GM21717 (cell line): ENCODE results near the gene TRIO.

Source experiments
- ATAC-seq: cut with Tn5 transposase; IDR thresholded peaks from one replicate; pipeline ENCODE4 v1.9.1; 2021; ENCODE audit warnings: mild to moderate bottlenecking, moderate library complexity; ENCODE audit not compliant: unreplicated experiment

Gene TRIO

GRCh38 chr5:14122089-14122488 is 21.1 kb upstream of the TRIO start:
- no peak for ATAC-seq

DNA sequence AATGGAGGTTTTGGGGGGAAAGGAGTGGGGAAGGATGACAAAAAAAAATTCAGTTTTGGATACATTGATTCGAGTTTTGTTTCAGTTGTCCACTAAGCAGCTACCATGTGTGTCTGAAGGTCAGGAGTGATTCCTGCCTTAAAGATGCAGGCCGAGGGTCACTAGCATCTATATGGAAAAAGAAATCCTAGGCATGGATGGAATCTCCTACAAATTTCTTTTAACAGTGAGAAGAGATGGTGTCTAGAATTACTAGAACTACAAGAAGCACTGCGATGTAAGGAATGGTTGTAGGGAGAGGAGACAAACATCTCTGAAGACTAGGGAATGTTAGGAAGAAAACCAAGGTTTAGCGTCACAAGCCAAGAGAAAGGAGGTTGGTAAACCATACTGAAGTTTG is 19.6 kb upstream of the TRIO start:
- no peak for ATAC-seq

DNA sequence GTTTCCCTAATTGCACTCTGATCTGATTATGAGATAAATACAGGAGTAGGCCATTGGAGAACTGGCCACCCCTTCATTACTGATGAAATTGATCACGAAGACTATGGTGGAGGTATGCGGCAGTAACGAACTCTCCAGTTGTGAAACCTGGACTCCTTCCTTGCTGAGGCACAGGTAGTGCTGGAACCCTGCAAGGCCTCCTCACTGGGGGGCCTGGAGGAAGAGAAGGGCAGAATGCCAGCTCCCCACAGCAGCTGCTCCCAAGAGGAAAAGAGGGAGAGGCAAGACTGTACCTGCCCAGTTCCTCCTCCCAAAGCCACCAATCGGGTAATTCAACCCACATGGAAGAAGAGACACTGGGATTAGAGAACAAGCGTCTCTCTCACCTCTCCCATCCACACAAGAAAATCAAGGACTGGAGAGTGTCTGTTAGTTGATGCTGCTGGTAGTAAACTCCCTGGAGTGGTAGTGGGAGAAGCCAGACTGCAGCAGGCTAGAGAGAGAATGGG is 19.1 kb upstream of the TRIO start:
- no peak for ATAC-seq

DNA sequence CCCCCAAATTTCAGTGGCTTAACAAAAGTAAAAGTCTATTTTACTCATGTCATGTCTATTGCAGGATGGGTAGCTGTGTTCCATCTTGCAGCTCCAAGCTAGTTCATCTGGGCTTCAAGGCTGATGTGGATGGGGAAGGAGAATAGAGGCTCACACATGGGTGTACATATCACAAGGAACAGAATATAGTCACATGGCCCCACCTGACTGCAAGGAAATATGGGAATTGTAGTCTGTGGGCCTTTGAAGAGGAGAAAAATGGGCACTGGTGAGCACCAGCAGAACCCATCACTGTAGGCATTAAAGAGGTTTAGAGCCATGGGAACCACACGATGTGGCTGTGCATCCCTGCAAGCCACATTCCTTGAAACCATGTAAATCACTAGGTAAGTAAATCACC is 17.9 kb upstream of the TRIO start:
- ATAC-seq: no peak

DNA sequence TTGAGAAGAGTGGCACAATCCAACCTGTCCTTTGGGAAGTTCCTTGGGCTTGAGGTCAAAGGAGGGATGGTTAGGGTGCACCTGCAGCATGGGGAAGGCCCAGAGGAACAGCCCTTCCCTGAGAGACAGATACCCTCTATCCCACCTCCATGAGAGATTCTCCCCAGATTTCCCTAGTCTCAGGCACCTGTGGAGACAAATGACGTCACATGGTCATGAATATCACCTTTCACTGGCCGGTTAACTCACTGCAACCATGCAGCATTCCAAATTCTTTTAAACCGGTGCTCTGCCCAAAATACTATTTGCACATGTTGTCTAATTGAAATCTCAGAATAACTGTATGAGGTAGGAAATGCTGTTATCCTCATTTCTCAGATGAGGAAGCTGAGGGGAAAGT is 15.6 kb upstream of the TRIO start:
- no peak for ATAC-seq

- no peak for ATAC-seq
Measured at GRCh38 chr5:14128079-14128478, 15.1 kb upstream of the TRIO start.

GRCh38 chr5:14129123-14129522 is 14.0 kb upstream of the TRIO start:
- no peak for ATAC-seq

DNA sequence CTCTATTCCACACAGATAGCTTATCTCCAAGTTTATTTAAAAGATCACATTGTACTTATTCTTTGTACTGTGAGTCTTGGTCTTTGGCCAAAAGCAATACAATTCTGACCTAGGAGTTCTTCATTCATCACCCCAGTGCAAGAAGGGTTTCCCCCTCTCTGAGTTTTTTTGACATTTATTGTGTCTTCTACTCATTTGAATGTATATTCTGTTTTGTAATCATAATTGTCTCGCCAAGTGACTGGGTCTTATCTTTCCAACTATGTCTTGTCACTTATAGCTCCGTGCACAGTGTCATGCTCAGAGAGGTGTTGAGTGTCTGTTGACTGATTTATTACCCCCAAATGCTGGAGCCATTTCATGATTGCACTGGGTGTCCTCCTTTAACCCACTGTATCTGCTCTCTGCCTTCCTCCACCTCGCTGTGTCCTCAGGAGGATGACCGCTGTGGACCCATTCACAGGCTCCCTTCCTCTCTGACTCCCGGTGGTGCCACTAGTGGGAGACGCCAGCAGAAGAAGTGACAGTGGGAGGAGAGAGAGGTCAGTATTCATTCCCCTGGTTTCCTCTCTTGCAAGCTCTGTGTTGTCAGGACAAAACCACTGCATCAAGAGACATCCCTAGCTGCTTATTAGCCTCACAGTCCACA is 11.2 kb upstream of the TRIO start:
- no peak for ATAC-seq

- ATAC-seq: no peak
Measured at GRCh38 chr5:14133394-14133793, 9.7 kb upstream of the TRIO start.

GRCh38 chr5:14134083-14134482 is 9.1 kb upstream of the TRIO start:
- no peak for ATAC-seq

GRCh38 chr5:14134771-14135170 is 8.4 kb upstream of the TRIO start:
- ATAC-seq: no peak

GRCh38 chr5:14135621-14136020 is 7.5 kb upstream of the TRIO start:
- ATAC-seq: no peak

GRCh38 chr5:14136228-14136627 is 6.9 kb upstream of the TRIO start:
- no peak for ATAC-seq

GRCh38 chr5:14138608-14139540 is 4.3 kb upstream of the TRIO start:
- no peak for ATAC-seq

GRCh38 chr5:14141764-14142163 is 1.4 kb upstream of the TRIO start:
- ATAC-seq: no peak

DNA sequence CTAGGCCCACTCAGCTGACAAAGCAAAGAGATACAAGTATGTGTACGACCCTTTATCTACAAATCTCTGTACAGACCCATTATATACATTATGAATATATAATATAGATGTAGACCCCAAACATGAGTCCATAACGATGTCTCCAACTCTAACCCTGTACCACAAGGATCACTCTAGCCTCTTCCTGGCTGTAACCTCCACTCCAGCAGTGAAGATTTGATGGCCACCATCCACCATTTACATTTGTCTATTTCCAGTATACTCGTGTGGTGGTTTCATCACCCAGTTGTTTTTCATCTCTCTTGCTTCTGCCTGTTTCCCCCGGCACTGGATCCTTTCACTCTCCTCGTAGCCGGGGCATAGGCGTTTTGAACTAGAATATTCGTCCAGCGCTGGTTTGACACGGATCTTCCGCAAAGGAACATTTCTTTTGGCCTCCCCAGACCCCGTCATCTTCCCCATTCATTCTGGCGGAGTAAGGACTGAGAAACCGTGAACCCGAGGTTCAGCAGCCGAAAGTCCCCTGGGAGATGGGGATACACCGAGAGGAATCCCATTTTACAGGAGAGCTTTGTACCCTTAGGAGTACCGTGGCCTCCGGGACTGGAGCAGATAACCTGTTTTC is 828 bp upstream of the TRIO start:
- no peak for ATAC-seq

DNA sequence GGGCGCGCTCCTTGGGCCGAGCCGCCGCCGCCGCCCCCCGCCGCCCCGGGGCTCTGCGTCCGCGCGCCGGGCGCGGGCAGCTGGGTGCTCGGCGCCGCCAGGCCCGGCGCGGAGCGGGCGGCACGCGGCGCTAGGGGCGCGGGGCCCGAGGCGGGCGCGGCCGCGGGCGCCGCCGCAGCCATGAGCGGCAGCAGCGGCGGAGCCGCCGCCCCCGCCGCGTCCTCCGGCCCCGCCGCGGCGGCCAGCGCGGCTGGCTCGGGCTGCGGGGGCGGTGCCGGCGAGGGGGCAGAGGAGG is 351 bp downstream of the TRIO start:
- peak; percentile 9 for ATAC-seq

- ATAC-seq: peak; percentile 13
Measured at GRCh38 chr5:14143841-14144585, 871 bp downstream of the TRIO start.

DNA sequence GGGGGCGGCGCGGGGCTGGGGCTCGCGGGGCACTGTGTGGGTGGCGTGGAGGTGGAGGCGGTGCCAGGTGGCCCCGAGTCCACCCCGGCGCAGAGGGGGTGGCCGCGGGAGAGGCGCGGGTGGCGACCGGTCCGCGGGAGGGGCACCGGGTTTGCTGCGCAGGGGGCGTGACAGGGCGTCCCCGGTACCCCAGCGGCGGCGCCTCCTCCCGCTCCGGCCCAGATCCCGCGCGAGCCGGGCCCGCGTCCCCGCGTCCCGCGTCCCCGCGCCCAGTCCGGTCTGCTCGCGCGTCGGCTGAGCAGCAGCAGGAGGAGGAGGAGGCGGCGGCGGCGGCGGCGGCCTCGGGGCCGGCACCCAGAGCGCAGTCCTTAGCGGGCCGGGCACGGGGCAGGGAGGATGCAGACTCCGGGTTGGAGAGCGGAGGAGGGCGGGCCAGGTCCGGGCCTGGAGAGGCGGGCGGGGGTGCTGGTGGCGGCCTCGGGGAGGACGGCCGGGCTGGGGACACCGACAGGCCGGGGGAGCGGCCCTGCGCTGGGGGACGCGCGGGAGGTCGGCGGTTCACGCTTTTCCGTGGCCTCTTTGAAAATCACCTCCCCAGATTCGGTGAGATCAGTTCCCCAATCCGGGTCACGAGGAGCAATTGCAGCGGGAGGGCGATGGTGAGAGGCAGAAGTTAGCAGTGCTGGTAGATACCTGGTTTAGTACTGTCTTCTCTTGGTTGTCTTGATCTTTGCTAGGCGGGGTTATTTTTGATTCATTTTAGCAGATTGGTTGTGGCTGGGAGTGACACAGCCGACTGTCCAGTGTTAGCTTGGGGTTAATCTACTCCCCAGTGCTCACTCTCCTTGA is 1.7 kb downstream of the TRIO start:
- peak; percentile 60 for ATAC-seq
